ENCODE data around the gene PSMB3. TPM values are rescaled to one million over a fixed set of nuclear protein-coding genes. Genes with fewer than 3 reads are reported as not detected.

Gene PSMB3
- total RNA-seq, 2 experiments from 2014 or later, result 231 to 348 TPM

GRCh38 chr17:38748149-38748891, 4.2 kb upstream of the PSMB3 start, which contains the start of gene PCGF2:
PCGF2 (minus strand) TSS chr17:38748336; CDS start chr17:38740402, 7,934 bp downstream.
- Histone ChIP-seq H2AFZ (ENCODE audit: low read length) (peak within 1 kb of the TSS; percentile 61), H3K4me2 (ENCODE audit: low read length) (peak within 1 kb of the TSS; percentile 81), H3K9me3 (ENCODE audit: low read length) (no peaks in the 10 kb centered on the region), H3K9me2 (ENCODE audit: insufficient read depth, low read length) (no peaks in the 10 kb centered on the region), H3K36me3 (ENCODE audit: insufficient read depth, low read length) (peaks cover 6% of the 10 kb centered on the region; the same call in 1 of the 2 replicates), H3K4me3 (ENCODE audit: low read depth, low read length, poor library complexity, severe bottlenecking) (peak within 1 kb of the TSS; percentile 79), H4K20me1 (ENCODE audit: insufficient read depth, low read length) (no peaks in the 10 kb centered on the region), H3K79me2 (ENCODE audit: insufficient read depth, low read depth, low read length) (peaks cover 46% of the 10 kb centered on the region), H3K27ac (ENCODE audit: low read depth, low read length, poor library complexity, severe bottlenecking) (peak within 1 kb of the TSS; percentile 84), H3K4me1 (ENCODE audit: insufficient read depth, low read length, poor library complexity, severe bottlenecking) (peaks cover 60% of the 10 kb centered on the region)
- DNase-seq (ENCODE audit: low spot score), result peak; percentile 66
- ChIA-PET POLR2A (interaction anchor here (0.7 kb wide), 1 partner anchor 90 kb away, joined by 3 read pairs; no protein-coding TSS in a partner anchor), CTCF (ENCODE audit: unreplicated experiment) (no interaction called here)
- BruUV-seq (replicated peaks), result no TSS peak
- TF ChIP-seq CTCF (conservative IDR thresholded peaks at IDR 0.05; ENCODE audit: low read length) (no peak), EZH2phosphoT487 (IDR thresholded peaks at IDR 0.05; ENCODE audit: borderline replicate concordance, low read depth, low read length) (no peak)
- intact Hi-C loops (cut with micrococcal nuclease; ENCODE audit: unreplicated experiment), result no loop called here

- POLR2A ChIA-PET, result interaction anchor here (0.7 kb wide), 1 partner anchor 90 kb away, joined by 3 read pairs; no protein-coding TSS in a partner anchor
- H3K79me2 ChIP-seq (ENCODE audit: insufficient read depth, low read depth, low read length), result peaks cover 46% of the 10 kb centered on the region
These were observed 3.7 kb upstream of the PSMB3 start for GRCh38 chr17:38748892-38749222.

More at GRCh38 chr17:38748892-38749222, 3.7 kb upstream of the PSMB3 start:
- no peaks in the 10 kb centered on the region for H3K9me2 ChIP-seq (ENCODE audit: insufficient read depth, low read length)
- no peak for DNase-seq (ENCODE audit: low spot score)
- H4K20me1 ChIP-seq (ENCODE audit: insufficient read depth, low read length), result no peaks in the 10 kb centered on the region
- H3K4me3 ChIP-seq (ENCODE audit: low read depth, low read length, poor library complexity, severe bottlenecking), result peak overlapping the region; percentile 79
- H3K9me3 ChIP-seq (ENCODE audit: low read length), result no peaks in the 10 kb centered on the region
- intact Hi-C loops (cut with micrococcal nuclease; ENCODE audit: unreplicated experiment), result no loop called here
- no peak for TF ChIP-seq CTCF (conservative IDR thresholded peaks at IDR 0.05; ENCODE audit: low read length)
- TF ChIP-seq EZH2phosphoT487 (IDR thresholded peaks at IDR 0.05; ENCODE audit: borderline replicate concordance, low read depth, low read length), result no peak
- peaks cover 60% of the 10 kb centered on the region for H3K4me1 ChIP-seq (ENCODE audit: insufficient read depth, low read length, poor library complexity, severe bottlenecking)
- H2AFZ ChIP-seq (ENCODE audit: low read length), result peak overlapping the region; percentile 23; the same call in 1 of the 2 replicates
- peak overlapping the region; percentile 81 for H3K4me2 ChIP-seq (ENCODE audit: low read length)
- no peak overlapping the region for H3K27ac ChIP-seq (ENCODE audit: low read depth, low read length, poor library complexity, severe bottlenecking)
- CTCF ChIA-PET (ENCODE audit: unreplicated experiment), result no interaction called here
- peaks cover 9% of the 10 kb centered on the region; the same call in 1 of the 2 replicates for H3K36me3 ChIP-seq (ENCODE audit: insufficient read depth, low read length)
- no TSS peak for BruUV-seq (replicated peaks)
